Measurements from ENCODE around the gene GPR183.

GPR183 gene

DNA sequence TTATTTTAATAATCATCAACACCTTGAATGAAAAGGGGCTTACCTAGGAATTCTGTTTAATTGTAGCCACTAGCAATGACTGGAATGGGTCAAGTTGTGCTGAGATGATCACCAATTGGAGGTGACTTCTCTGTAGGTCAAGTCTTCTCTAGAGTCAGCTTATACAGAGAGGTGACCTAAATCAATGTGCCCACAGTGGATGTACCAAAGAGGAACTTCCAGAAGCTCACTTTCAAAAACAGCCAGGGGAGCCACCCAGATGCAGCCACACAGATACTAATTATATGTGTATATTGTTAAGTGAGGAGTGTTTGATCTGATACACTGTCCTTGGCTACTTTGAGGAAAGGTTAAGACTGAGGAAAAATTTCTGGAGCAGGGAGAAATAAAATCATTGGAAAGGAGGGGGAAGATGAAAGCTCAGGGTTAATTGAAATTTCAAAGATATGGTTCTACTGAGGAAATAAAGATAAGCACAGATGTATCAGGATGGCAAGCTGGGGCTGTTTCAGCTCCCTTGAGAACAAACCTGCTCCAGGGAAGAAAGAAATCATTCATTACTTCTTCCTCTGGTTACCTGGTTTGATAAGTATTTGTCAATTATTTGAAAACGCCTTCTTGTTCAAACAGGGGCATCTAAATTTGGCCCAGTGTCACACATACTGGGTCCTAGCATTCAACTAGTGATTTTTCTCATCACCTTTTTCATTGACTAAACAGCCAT lies 5.1 kb downstream of the GPR183 start:
- CTCF ChIA-PET = interaction anchor here (1.2 to 3.4 kb wide), 10 partner anchors 9 to 134 kb away, joined by 3 to 23 read pairs (median 5); no protein-coding TSS in a partner anchor
- DNase-seq (ENCODE audit: extremely low spot score) = no peak

GRCh38 chr13:99301056-99301838 lies 6.0 kb downstream of the GPR183 start:
- TF ChIP-seq, protein P1, sequence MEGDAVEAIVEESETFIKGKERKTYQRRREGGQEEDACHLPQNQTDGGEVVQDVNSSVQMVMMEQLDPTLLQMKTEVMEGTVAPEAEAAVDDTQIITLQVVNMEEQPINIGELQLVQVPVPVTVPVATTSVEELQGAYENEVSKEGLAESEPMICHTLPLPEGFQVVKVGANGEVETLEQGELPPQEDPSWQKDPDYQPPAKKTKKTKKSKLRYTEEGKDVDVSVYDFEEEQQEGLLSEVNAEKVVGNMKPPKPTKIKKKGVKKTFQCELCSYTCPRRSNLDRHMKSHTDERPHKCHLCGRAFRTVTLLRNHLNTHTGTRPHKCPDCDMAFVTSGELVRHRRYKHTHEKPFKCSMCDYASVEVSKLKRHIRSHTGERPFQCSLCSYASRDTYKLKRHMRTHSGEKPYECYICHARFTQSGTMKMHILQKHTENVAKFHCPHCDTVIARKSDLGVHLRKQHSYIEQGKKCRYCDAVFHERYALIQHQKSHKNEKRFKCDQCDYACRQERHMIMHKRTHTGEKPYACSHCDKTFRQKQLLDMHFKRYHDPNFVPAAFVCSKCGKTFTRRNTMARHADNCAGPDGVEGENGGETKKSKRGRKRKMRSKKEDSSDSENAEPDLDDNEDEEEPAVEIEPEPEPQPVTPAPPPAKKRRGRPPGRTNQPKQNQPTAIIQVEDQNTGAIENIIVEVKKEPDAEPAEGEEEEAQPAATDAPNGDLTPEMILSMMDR (IDR thresholded peaks at IDR 0.05; ENCODE audit: control extremely low read depth, extremely low read depth, low read depth, missing control alignments) = no peak
- no peak for DNase-seq (ENCODE audit: extremely low spot score)
- ChIA-PET POLR2A (no interaction called here), CTCF (interaction anchor here (1.2 to 3.4 kb wide), 9 partner anchors 8 to 135 kb away, joined by 3 to 23 read pairs (median 6); no protein-coding TSS in a partner anchor)

More for the DNA sequence above, 5.1 kb downstream of the GPR183 start:
- POLR2A ChIA-PET = interaction anchor here (2.4 kb wide), 1 partner anchor 9 kb away, joined by 13 read pairs; no protein-coding TSS in a partner anchor
- TF ChIP-seq, protein P1 (IDR thresholded peaks at IDR 0.05; ENCODE audit: control extremely low read depth, extremely low read depth, low read depth, missing control alignments) = no peak

- TF ChIP-seq, protein P1 (IDR thresholded peaks at IDR 0.05; ENCODE audit: control extremely low read depth, extremely low read depth, low read depth, missing control alignments) = no peak
- CTCF ChIA-PET = interaction anchor here (1.0 to 4.2 kb wide), 9 partner anchors 9 to 137 kb away, joined by 3 to 25 read pairs (median 4); no protein-coding TSS in a partner anchor
- DNase-seq (ENCODE audit: extremely low spot score) = no peak
- POLR2A ChIA-PET = no interaction called here
Observed at GRCh38 chr13:99299920-99300341, 7.3 kb downstream of the GPR183 start.

- ChIA-PET CTCF (interaction anchor here (1.0 to 4.2 kb wide), 10 partner anchors 9 to 138 kb away, joined by 3 to 25 read pairs (median 4); no protein-coding TSS in a partner anchor), POLR2A (no interaction called here)
- TF ChIP-seq, protein P1 (IDR thresholded peaks at IDR 0.05; ENCODE audit: control extremely low read depth, extremely low read depth, low read depth, missing control alignments) = no peak
- DNase-seq (ENCODE audit: extremely low spot score) = no peak
Observed at GRCh38 chr13:99299256-99299919, 7.8 kb downstream of the GPR183 start.

- TF ChIP-seq, protein P1 (IDR thresholded peaks at IDR 0.05; ENCODE audit: control extremely low read depth, extremely low read depth, low read depth, missing control alignments) = no peak
- DNase-seq (ENCODE audit: extremely low spot score) = no peak
- ChIA-PET CTCF (interaction anchor here (1.2 to 4.2 kb wide), 9 partner anchors 10 to 139 kb away, joined by 3 to 25 read pairs (median 4); no protein-coding TSS in a partner anchor), POLR2A (no interaction called here)
Observed at GRCh38 chr13:99298056-99298455, 9.1 kb downstream of the GPR183 start.

- POLR2A ChIA-PET = no interaction called here
- DNase-seq (ENCODE audit: extremely low spot score) = no peak
- TF ChIP-seq, protein P1 (IDR thresholded peaks at IDR 0.05; ENCODE audit: control extremely low read depth, extremely low read depth, low read depth, missing control alignments) = no peak
- CTCF ChIA-PET = interaction anchor here (1.0 to 4.2 kb wide), 10 partner anchors 13 to 140 kb away, joined by 3 to 25 read pairs (median 4); no protein-coding TSS in a partner anchor
Observed at GRCh38 chr13:99297331-99297730, 9.9 kb downstream of the GPR183 start.
